OCI-LY3 (cell line): ENCODE results near the gene LETM1.

Experiments
- H2AFZ ChIP-seq: fragments of 200-600, 300-600 bp; shearing (Covaris generic); 2 replicates; pipeline ENCODE4 v1.6.0; 2014; ENCODE audit warnings: antibody characterized with exemption, low read depth, low read length
- H3K27ac ChIP-seq: fragments of 200-600, 300-600 bp; sonication (generic); 2 replicates; pipeline ENCODE4 v1.5.1; 2014; ENCODE audit warnings: mild to moderate bottlenecking, low read length, moderate library complexity, mixed read lengths
- H3K27me3 ChIP-seq: fragments of 200-600, 300-600 bp; sonication (generic); 2 replicates; pipeline ENCODE4 v1.6.1; 2014; ENCODE audit warnings: low read depth, low read length, mixed read lengths
- H3K36me3 ChIP-seq: fragments of 200-600, 300-600 bp; sonication (generic); replicated peaks from 2 replicates; pipeline ENCODE3; 2014; ENCODE audit warnings: low read depth, low read length, mixed read lengths
- H3K4me1 ChIP-seq: fragments of 300-600, 200-600 bp; sonication (generic); 2 replicates; pipeline ENCODE4 v1.6.1; 2014; ENCODE audit warnings: low read length, mixed read lengths
- H3K4me2 ChIP-seq: fragments of 200-600, 300-600 bp; sonication (generic); 2 replicates; pipeline ENCODE4 v1.6.1; 2014; ENCODE audit warnings: low read length, mixed read lengths
- H3K4me3 ChIP-seq: fragments of 300-600, 200-600 bp; sonication (generic); 2 replicates; pipeline ENCODE4 v1.5.1; 2014; ENCODE audit warnings: antibody characterized with exemption, mild to moderate bottlenecking, low read length, moderate library complexity
- H3K79me2 ChIP-seq: fragments of 300-600, 200-600 bp; shearing (Covaris generic); 2 replicates; pipeline ENCODE4 v1.6.1; 2014; ENCODE audit warnings: mild to moderate bottlenecking, low read length, mixed read lengths
- H3K9ac ChIP-seq: fragments of 300-600, 200-600 bp; shearing (Covaris generic); 2 replicates; pipeline ENCODE4 v1.6.0; 2014; ENCODE audit warnings: mild to moderate bottlenecking, low read length, moderate library complexity
- H3K9me3 ChIP-seq: fragments of 200-600, 300-600 bp; shearing (Covaris generic); 2 replicates; pipeline ENCODE4 v1.6.1; 2014; ENCODE audit warnings: low read length, mixed read lengths; ENCODE audit not compliant: insufficient read depth
- H4K20me1 ChIP-seq: fragments of 200-600, 300-600 bp; sonication (generic); 2 replicates; pipeline ENCODE4 v1.6.1; 2016; ENCODE audit warnings: low read length, mixed read lengths; ENCODE audit not compliant: insufficient read depth
- CTCF ChIP-seq: fragments of 200-600, 300-600 bp; sonication (generic); IDR thresholded peaks from 2 replicates; pipeline ENCODE4 v1.5.1; 2014; ENCODE audit warnings: antibody characterized with exemption, low read length, low read depth
- EZH2phosphoT487 ChIP-seq: fragments of 200-600 bp; shearing (Covaris generic); IDR thresholded peaks from 2 replicates; pipeline ENCODE4 v1.6.1; 2018; ENCODE audit warnings: antibody characterized with exemption, mixed run types, low read depth

LETM1 gene

GRCh38 chr4:1862961-1863296, 7.0 kb upstream of the LETM1 start:
- Histone ChIP-seq H2AFZ (no peak overlapping the region), H4K20me1 (no peaks in the 10 kb centered on the region), H3K4me3 (no peak overlapping the region), H3K4me2 (peak overlapping the region; percentile 48; the same call in 1 of the 2 replicates), H3K27me3 (0 out of 2 replicates have a peak, but pooled peaks cover 8% of the 10 kb centered on the region), H3K9me3 (no peaks in the 10 kb centered on the region), H3K9ac (no peak overlapping the region), H3K79me2 (no peaks in the 10 kb centered on the region), H3K36me3 (no peaks in the 10 kb centered on the region), H3K27ac (no peak overlapping the region), H3K4me1 (peaks cover 5% of the 10 kb centered on the region)
- TF ChIP-seq EZH2phosphoT487 (no peak), CTCF (no peak)

- Histone ChIP-seq H3K27ac (no peak overlapping the region), H4K20me1 (no peaks in the 10 kb centered on the region), H3K9ac (no peak overlapping the region), H3K4me1 (peaks cover 3% of the 10 kb centered on the region), H3K27me3 (0 out of 2 replicates have a peak, but pooled peaks cover 8% of the 10 kb centered on the region), H3K9me3 (no peaks in the 10 kb centered on the region), H2AFZ (no peak overlapping the region), H3K4me3 (peak overlapping the region; percentile 51), H3K36me3 (no peaks in the 10 kb centered on the region), H3K4me2 (peak overlapping the region; percentile 48), H3K79me2 (peaks cover 5% of the 10 kb centered on the region)
- no peak for TF ChIP-seq CTCF
Measured at GRCh38 chr4:1862055-1862911, 6.3 kb upstream of the LETM1 start.

DNA sequence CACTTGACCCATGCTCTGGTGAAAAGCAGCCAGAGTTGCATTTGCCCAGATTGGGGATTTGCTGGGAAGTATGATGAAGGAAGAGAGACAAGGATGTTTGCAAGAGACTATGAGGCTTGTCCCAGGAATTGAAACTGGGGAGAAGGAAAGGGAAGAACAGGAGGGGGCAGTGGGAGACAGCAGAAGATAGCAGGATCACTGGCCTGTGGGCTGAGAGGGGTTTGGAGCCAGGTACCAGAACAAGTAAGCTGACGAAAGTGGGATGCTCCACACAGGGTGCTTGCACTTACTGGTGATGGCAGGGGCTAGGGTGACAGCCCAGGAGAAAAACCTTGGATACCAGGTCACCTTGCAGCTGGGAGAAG, 3.4 kb upstream of the LETM1 start:
- Histone ChIP-seq H4K20me1 (no peaks in the 10 kb centered on the region), H3K4me3 (no peak overlapping the region), H3K4me1 (peaks cover 13% of the 10 kb centered on the region), H3K27ac (no peak overlapping the region), H3K9ac (no peak overlapping the region), H3K4me2 (no peak overlapping the region), H3K9me3 (no peaks in the 10 kb centered on the region), H3K27me3 (0 out of 2 replicates have a peak, but pooled peaks cover 8% of the 10 kb centered on the region), H2AFZ (no peak overlapping the region), H3K79me2 (peaks cover 31% of the 10 kb centered on the region), H3K36me3 (no peaks in the 10 kb centered on the region)
- TF ChIP-seq CTCF (no peak), EZH2phosphoT487 (no peak)

DNA sequence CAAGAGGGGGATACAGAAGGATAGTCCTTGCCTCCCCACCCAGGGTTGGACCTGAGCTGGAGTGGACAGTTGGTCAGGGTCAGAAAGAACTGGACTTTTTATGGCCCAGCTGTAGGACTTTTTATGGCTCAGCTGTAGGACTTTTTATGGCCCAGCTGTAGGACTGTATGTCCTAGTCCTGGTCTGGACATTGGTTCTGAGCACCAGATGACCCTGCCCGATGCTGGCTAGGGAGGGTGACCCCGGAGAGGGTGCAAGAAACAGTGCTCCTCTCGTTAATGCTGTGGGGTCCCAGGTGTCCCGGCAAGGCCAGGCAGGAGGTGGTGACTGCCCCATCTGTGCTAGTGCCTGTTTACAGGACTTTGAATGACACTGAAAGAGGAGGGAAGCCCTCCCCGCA, 2.0 kb upstream of the LETM1 start:
- no peak overlapping the region for H3K4me2 ChIP-seq
- H3K79me2 ChIP-seq = peaks cover 45% of the 10 kb centered on the region
- no peak overlapping the region for H2AFZ ChIP-seq

More for the DNA sequence above, 2.0 kb upstream of the LETM1 start:
- H3K4me3 ChIP-seq = no peak overlapping the region
- H4K20me1 ChIP-seq = peaks cover 2% of the 10 kb centered on the region
- peaks cover 3% of the 10 kb centered on the region for H3K36me3 ChIP-seq
- H3K27ac ChIP-seq = no peak overlapping the region
- 0 out of 2 replicates have a peak, but pooled peaks cover 8% of the 10 kb centered on the region for H3K27me3 ChIP-seq
- TF ChIP-seq EZH2phosphoT487 = no peak
- no peak for TF ChIP-seq CTCF
- no peak overlapping the region for H3K9ac ChIP-seq
- H3K9me3 ChIP-seq = no peaks in the 10 kb centered on the region
- peaks cover 13% of the 10 kb centered on the region for H3K4me1 ChIP-seq
